KMS-11 (cell line): ENCODE measurements around the gene CX3CL1.
"Not testable (repeated sequence)": the region's sequence is repeated elsewhere in the genome, so short reads cannot be mapped to it uniquely, and the experiment has no call there.

Experiments
- H2AFZ ChIP-seq: fragments of 200-600 bp; sonication (generic); 2 replicates; pipeline ENCODE4 v1.6.1; 2016; ENCODE audit warnings: antibody characterized with exemption, mixed run types, low read depth
- H3K27ac ChIP-seq: fragments of 200-600 bp; sonication (generic); 2 replicates; pipeline ENCODE4 v1.6.1; 2016; ENCODE audit warnings: mild to moderate bottlenecking, mixed run types
- H3K27me3 ChIP-seq: fragments of 200-600 bp; sonication (generic); 2 replicates; pipeline ENCODE4 v1.6.1; 2017; ENCODE audit warnings: mild to moderate bottlenecking, low read depth, mixed run types, moderate library complexity; ENCODE audit not compliant: insufficient read depth
- H3K36me3 ChIP-seq: fragments of 200-600 bp; sonication (generic); 2 replicates; pipeline ENCODE4 v1.6.1; 2017; ENCODE audit warnings: mild to moderate bottlenecking, mixed run types; ENCODE audit not compliant: insufficient read depth
- H3K4me1 ChIP-seq: fragments of 200-600 bp; sonication (generic); 2 replicates; pipeline ENCODE4 v1.6.1; 2016; ENCODE audit warnings: mild to moderate bottlenecking, low read depth, mixed run types; ENCODE audit not compliant: poor library complexity, severe bottlenecking
- H3K4me2 ChIP-seq: fragments of 200-600 bp; sonication (generic); 2 replicates; pipeline ENCODE4 v1.7.0; 2016; ENCODE audit warnings: mild to moderate bottlenecking, mixed run types
- H3K4me3 ChIP-seq: fragments of 200-600 bp; sonication (generic); IDR thresholded peaks from 2 replicates; pipeline ENCODE4 v1.6.1; 2017; ENCODE audit warnings: low read depth, low read length, mixed read lengths; ENCODE audit not compliant: insufficient read depth
- H3K79me2 ChIP-seq: fragments of 200-600 bp; sonication (generic); 2 replicates; pipeline ENCODE4 v1.6.1; 2016; ENCODE audit warnings: low read depth, mixed run types; ENCODE audit not compliant: insufficient read depth
- H3K9ac ChIP-seq: fragments of 200-600 bp; sonication (generic); 2 replicates; pipeline ENCODE4 v1.6.1; 2016; ENCODE audit warnings: mild to moderate bottlenecking, mixed run types
- H4K20me1 ChIP-seq: fragments of 200-600 bp; sonication (generic); 2 replicates; pipeline ENCODE4 v1.6.1; 2016; ENCODE audit warnings: mild to moderate bottlenecking, mixed run types; ENCODE audit not compliant: insufficient read depth
- TF ChIP-seq, protein P1 (sequence below): fragments of 200-600 bp; sonication (generic); conservative IDR thresholded peaks from 2 replicates; pipeline ENCODE4 v1.6.1; 2017; ENCODE audit warnings: low read depth, mild to moderate bottlenecking, antibody characterized with exemption, low read length, moderate library complexity, mixed read lengths

Gene CX3CL1

DNA sequence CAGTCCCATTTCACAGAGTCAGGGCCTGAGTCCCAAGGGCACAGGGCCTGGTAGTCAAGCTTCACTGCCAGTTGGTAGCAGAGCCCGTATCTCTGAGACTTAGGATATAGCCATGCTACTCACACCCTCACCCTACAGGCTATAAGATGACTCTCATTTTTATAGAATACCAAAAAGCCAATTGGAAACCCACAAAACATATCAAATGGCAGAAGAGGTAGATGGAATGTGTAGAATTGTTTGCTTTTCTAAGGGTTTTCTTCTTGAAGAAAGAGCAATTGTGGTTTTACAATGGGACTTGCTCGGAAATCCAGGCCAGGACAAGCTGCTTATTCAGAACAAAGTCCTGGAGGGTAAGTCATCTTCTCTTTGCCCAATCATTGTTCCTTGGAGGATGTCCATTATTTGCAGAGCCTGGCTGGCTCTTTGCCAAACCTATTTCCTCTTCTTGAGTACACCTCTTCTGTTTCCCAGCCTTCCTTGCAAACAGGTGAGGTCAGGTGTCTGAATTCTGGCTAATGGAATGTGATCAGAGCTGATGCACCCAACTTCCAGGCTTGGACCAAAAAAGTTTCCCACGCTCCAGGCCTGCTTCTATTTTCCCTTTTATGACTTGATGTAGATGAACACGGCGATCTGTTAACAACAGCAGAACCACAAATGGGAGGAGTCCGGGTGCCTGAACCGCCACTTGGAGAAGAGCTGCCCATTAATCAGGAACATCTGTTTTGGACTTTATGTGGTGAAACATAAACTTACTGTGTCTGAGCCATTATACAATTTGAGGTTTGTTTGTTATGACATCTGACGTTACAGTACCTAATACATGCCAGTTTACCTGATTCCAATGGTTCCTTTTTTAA is 30.6 kb upstream of the CX3CL1 start:
- TF ChIP-seq, protein P1, sequence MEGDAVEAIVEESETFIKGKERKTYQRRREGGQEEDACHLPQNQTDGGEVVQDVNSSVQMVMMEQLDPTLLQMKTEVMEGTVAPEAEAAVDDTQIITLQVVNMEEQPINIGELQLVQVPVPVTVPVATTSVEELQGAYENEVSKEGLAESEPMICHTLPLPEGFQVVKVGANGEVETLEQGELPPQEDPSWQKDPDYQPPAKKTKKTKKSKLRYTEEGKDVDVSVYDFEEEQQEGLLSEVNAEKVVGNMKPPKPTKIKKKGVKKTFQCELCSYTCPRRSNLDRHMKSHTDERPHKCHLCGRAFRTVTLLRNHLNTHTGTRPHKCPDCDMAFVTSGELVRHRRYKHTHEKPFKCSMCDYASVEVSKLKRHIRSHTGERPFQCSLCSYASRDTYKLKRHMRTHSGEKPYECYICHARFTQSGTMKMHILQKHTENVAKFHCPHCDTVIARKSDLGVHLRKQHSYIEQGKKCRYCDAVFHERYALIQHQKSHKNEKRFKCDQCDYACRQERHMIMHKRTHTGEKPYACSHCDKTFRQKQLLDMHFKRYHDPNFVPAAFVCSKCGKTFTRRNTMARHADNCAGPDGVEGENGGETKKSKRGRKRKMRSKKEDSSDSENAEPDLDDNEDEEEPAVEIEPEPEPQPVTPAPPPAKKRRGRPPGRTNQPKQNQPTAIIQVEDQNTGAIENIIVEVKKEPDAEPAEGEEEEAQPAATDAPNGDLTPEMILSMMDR, result no peak
- H3K79me2 ChIP-seq, result no peaks in the 10 kb centered on the region
- H3K27ac ChIP-seq, result no peak overlapping the region
- H2AFZ ChIP-seq, result no peak overlapping the region
- no peaks in the 10 kb centered on the region for H3K27me3 ChIP-seq
- H4K20me1 ChIP-seq, result no peaks in the 10 kb centered on the region
- no peaks in the 10 kb centered on the region for H3K4me1 ChIP-seq
- H3K4me3 ChIP-seq, result no peak overlapping the region
- no peak overlapping the region for H3K4me2 ChIP-seq
- H3K36me3 ChIP-seq, result no peaks in the 10 kb centered on the region
- no peak overlapping the region for H3K9ac ChIP-seq

- not testable (repeated sequence) for H3K27ac ChIP-seq, H3K4me2 ChIP-seq, H3K4me3 ChIP-seq, H3K9ac ChIP-seq, H3K4me1 ChIP-seq, H3K79me2 ChIP-seq, H2AFZ ChIP-seq, H3K27me3 ChIP-seq, H3K36me3 ChIP-seq, H4K20me1 ChIP-seq
Measured at GRCh38 chr16:57342606-57343005, 29.7 kb upstream of the CX3CL1 start.

DNA sequence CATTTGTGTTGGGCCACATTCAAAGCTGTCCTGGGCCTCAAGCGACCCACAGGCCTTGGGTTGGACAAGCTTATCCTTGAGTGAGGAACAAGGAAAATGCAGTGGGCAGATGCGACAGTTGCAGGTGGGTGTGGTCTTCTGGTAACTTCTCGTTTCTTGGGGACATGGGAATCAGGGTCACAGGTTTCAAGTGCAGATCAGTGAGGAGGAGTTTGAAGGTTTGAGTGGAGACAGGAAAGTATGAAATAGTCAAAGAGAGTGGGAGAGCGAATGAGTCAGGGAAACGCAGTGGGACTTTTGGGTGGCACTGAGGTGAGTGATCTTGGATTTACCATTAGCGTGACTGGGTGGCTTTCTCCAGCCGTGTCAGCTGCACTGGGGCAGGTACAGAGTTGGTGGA is 29.1 kb upstream of the CX3CL1 start:
- Histone ChIP-seq H4K20me1 (no peaks in the 10 kb centered on the region), H3K36me3 (no peaks in the 10 kb centered on the region), H3K27ac (no peak overlapping the region), H3K27me3 (no peaks in the 10 kb centered on the region), H2AFZ (no peak overlapping the region), H3K79me2 (no peaks in the 10 kb centered on the region), H3K4me1 (no peaks in the 10 kb centered on the region), H3K4me2 (no peak overlapping the region), H3K4me3 (no peak overlapping the region), H3K9ac (no peak overlapping the region)
- TF ChIP-seq, protein P1, result no peak

DNA sequence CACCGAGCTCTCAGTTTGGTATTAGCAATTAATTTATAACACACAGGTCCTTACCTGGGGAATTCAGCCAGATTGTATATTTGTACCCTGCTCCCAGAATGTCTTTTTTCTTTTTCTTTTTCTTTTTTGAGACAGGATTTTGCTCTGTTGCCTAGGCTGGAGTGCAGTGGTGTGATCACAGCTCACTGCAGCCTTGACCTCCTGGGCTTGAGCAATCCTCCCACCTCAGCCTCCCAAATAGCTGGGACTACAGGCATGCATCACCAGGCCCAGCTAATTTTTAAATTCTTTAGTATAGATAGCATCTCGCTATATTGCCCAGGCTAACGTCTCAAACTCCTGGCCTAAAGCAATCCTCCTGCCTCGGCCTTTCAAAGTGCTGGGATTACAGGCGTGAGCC is 28.2 kb upstream of the CX3CL1 start:
- not testable (repeated sequence) for H3K9ac ChIP-seq, H3K36me3 ChIP-seq, H3K79me2 ChIP-seq, H4K20me1 ChIP-seq, H3K27ac ChIP-seq, H3K27me3 ChIP-seq, H3K4me2 ChIP-seq, H2AFZ ChIP-seq, H3K4me3 ChIP-seq, H3K4me1 ChIP-seq

DNA sequence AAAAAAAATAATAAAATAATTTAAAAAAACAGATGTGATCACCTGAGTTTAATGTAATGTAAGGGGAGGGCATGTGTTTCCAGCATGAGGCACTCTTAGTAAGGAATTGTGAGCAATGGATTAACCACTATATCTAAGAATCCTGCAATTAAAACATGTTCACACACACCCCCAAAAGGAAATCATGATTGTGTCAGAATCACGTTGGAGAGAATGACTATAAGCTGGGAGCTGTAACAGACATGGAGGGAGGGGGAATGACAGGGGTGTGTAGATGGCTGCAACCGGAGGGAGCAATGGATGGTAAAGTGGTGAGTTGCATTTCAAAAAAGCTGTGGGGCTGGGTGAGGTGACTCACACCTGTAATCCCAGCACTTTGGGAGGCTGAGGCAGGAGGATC is 27.3 kb upstream of the CX3CL1 start:
- Histone ChIP-seq H3K4me2 (no peak overlapping the region), H3K79me2 (no peaks in the 10 kb centered on the region), H3K27me3 (no peaks in the 10 kb centered on the region), H3K4me3 (no peak overlapping the region), H2AFZ (no peak overlapping the region), H3K36me3 (no peaks in the 10 kb centered on the region), H4K20me1 (no peaks in the 10 kb centered on the region), H3K4me1 (no peaks in the 10 kb centered on the region), H3K27ac (no peak overlapping the region), H3K9ac (no peak overlapping the region)
- TF ChIP-seq, protein P1, result no peak
